ENCODE results near the gene IPO9. TPM values are rescaled to one million over a fixed set of nuclear protein-coding genes. Genes with fewer than 3 reads are reported as not detected.

IPO9 gene
- total RNA-seq, 1 experiment from 2014 or later: 80.6 TPM

- POLR2A ChIA-PET: no interaction called here
- H3K9me3 ChIP-seq (ENCODE audit: control insufficient read depth in 1 of 2, insufficient read depth in 1 of 2, low read depth in 1 of 2, low read length in 2 of 2): no peaks in the 10 kb centered on the region
- no peak overlapping the region for H3K4me2 ChIP-seq (ENCODE audit: low read length)
- no peaks in the 10 kb centered on the region for H3K9me2 ChIP-seq (ENCODE audit: insufficient read depth)
- ATAC-seq (no peak), DNase-seq (ENCODE audit: low read depth, low spot score) (no peak)
- RAD21 ChIA-PET (ENCODE audit: low non-redundant PET in 1 of 2, low total read pairs in 2 of 2, uncharacterized antibody in 2 of 2, unreplicated experiment in 2 of 2): no interaction called here
- no peaks in the 10 kb centered on the region for H3K79me2 ChIP-seq (ENCODE audit: insufficient read depth, low read length)
- no peak for TF ChIP-seq EZH2 (IDR thresholded peaks at IDR 0.05)
- TF ChIP-seq, protein P1, sequence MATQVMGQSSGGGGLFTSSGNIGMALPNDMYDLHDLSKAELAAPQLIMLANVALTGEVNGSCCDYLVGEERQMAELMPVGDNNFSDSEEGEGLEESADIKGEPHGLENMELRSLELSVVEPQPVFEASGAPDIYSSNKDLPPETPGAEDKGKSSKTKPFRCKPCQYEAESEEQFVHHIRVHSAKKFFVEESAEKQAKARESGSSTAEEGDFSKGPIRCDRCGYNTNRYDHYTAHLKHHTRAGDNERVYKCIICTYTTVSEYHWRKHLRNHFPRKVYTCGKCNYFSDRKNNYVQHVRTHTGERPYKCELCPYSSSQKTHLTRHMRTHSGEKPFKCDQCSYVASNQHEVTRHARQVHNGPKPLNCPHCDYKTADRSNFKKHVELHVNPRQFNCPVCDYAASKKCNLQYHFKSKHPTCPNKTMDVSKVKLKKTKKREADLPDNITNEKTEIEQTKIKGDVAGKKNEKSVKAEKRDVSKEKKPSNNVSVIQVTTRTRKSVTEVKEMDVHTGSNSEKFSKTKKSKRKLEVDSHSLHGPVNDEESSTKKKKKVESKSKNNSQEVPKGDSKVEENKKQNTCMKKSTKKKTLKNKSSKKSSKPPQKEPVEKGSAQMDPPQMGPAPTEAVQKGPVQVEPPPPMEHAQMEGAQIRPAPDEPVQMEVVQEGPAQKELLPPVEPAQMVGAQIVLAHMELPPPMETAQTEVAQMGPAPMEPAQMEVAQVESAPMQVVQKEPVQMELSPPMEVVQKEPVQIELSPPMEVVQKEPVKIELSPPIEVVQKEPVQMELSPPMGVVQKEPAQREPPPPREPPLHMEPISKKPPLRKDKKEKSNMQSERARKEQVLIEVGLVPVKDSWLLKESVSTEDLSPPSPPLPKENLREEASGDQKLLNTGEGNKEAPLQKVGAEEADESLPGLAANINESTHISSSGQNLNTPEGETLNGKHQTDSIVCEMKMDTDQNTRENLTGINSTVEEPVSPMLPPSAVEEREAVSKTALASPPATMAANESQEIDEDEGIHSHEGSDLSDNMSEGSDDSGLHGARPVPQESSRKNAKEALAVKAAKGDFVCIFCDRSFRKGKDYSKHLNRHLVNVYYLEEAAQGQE (IDR thresholded peaks at IDR 0.05; ENCODE audit: low read depth): no peak
- TF ChIP-seq ELF1 (IDR thresholded peaks at IDR 0.05; ENCODE audit: borderline replicate concordance, low read depth): no peak
- H3K27ac ChIP-seq (ENCODE audit: low read depth, low read length): no peak overlapping the region
- BruUV-seq (replicated peaks): no TSS peak
- no peak overlapping the region for H3K4me3 ChIP-seq (replicated peaks in 1 of 2; ENCODE audit: low read depth in 1 of 2, low read length in 2 of 2)
- intact Hi-C loops (cut with micrococcal nuclease): no loop called here
- no peaks in the 10 kb centered on the region for H4K20me1 ChIP-seq (ENCODE audit: insufficient read depth)
- H2AFZ ChIP-seq (ENCODE audit: low read depth, low read length, poor library complexity, severe bottlenecking): no peak overlapping the region
- H3K9ac ChIP-seq (ENCODE audit: low read length): no peak overlapping the region
- no peaks in the 10 kb centered on the region for H3K4me1 ChIP-seq (ENCODE audit: control insufficient read depth in 1 of 2, insufficient read depth in 2 of 2, low read length in 2 of 2)
- H3K27me3 ChIP-seq (ENCODE audit: insufficient read depth, low read length): no peaks in the 10 kb centered on the region
- CTCF ChIA-PET: interaction anchor here (0.8 kb wide), 1 partner anchor 166 kb away, joined by 3 read pairs; no protein-coding TSS in a partner anchor
- peaks cover 27 to 42% of the 10 kb centered on the region in 2 experiments for H3K36me3 ChIP-seq (ENCODE audit: control insufficient read depth in 1 of 2, insufficient read depth in 2 of 2, low read length in 2 of 2)
Measured at GRCh38 chr1:201816309-201816854, 12.6 kb upstream of the IPO9 start.

DNA sequence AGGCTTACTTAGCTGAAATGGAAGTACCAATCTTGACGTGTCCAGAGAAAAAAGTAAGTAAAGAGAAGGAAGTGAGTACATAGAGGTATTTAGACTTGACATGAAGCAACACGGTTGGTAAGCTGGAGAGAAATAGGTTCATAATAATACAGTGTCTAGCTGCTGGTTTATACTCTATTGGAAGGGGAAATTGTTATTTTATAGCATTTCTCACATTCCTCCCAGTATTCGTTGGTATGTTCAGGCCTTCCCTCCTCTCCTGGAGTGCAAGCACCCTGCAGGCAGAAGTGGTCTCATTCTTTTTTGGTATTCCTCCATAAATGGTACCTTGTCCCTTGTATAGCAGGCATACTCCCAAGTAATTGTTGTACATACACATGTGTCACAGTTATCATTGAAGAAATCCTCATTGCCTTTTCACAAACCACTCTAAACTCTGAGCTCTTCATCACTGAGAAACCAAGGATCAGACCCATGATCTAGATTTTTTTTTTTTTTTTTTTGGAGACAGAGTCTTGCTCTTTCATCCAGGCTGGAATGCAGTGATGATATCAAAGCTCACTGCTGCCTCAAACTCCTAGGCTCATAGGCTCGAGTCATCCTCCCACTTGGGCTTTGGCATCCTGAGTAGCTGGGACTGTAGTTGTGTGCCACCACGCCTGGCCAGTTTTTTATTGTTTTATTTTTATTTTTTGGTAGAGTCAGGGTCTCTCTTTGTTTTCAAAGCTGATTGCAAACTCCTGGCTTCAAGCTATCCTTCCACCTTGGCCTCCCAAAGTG, 9.8 kb upstream of the IPO9 start:
- ChIA-PET RAD21 (ENCODE audit: low non-redundant PET in 1 of 2, low total read pairs in 2 of 2, uncharacterized antibody in 2 of 2, unreplicated experiment in 2 of 2) (no interaction called here), POLR2A (no interaction called here)
- no peaks in the 10 kb centered on the region for H3K9me2 ChIP-seq (ENCODE audit: insufficient read depth)
- TF ChIP-seq, protein P2, sequence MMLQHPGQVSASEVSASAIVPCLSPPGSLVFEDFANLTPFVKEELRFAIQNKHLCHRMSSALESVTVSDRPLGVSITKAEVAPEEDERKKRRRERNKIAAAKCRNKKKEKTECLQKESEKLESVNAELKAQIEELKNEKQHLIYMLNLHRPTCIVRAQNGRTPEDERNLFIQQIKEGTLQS (IDR thresholded peaks at IDR 0.05): no peak
- no peak for TF ChIP-seq SIN3A (IDR thresholded peaks at IDR 0.05; ENCODE audit: low read depth)
- TF ChIP-seq SRF (IDR thresholded peaks at IDR 0.05; ENCODE audit: low read depth): no peak
- TF ChIP-seq RAD21 (IDR thresholded peaks at IDR 0.05; ENCODE audit: low read depth): no peak
- no peak for TF ChIP-seq EGR1 (IDR thresholded peaks at IDR 0.05; ENCODE audit: low read depth)
- no peak for TF ChIP-seq EZH2 (IDR thresholded peaks at IDR 0.05)
- TF ChIP-seq JUND (IDR thresholded peaks at IDR 0.05): no peak
- no peak for TF ChIP-seq SP1 (IDR thresholded peaks at IDR 0.05; ENCODE audit: low read depth)
- no peak for TF ChIP-seq TCF7L2 (IDR thresholded peaks at IDR 0.05; ENCODE audit: borderline replicate concordance, extremely low read depth, insufficient read depth, insufficient read length)
- no peak for TF ChIP-seq POLR2A (IDR thresholded peaks at IDR 0.05; ENCODE audit: borderline replicate concordance, extremely low read depth, insufficient read depth, insufficient read length)
- TF ChIP-seq ZFX (IDR thresholded peaks at IDR 0.05): no peak

More for the DNA sequence above, 9.8 kb upstream of the IPO9 start:
- intact Hi-C loops (cut with micrococcal nuclease): no loop called here
- Histone ChIP-seq H3K27me3 (ENCODE audit: insufficient read depth, low read length) (no peaks in the 10 kb centered on the region), H3K4me1 (ENCODE audit: control insufficient read depth in 1 of 2, insufficient read depth in 2 of 2, low read length in 2 of 2) (no peaks in the 10 kb centered on the region), H3K9ac (ENCODE audit: low read length) (no peak overlapping the region), H3K4me2 (ENCODE audit: low read length) (no peak overlapping the region), H3K79me2 (ENCODE audit: insufficient read depth, low read length) (no peaks in the 10 kb centered on the region), H3K36me3 (ENCODE audit: control insufficient read depth in 1 of 2, insufficient read depth in 2 of 2, low read length in 2 of 2) (peaks cover 18 to 42% of the 10 kb centered on the region in 2 experiments), H2AFZ (ENCODE audit: low read depth, low read length, poor library complexity, severe bottlenecking) (no peak overlapping the region), H3K4me3 (replicated peaks in 1 of 2; ENCODE audit: low read depth in 1 of 2, low read length in 2 of 2) (no peak overlapping the region), H3K9me3 (ENCODE audit: control insufficient read depth in 1 of 2, insufficient read depth in 1 of 2, low read depth in 1 of 2, low read length in 2 of 2) (no peaks in the 10 kb centered on the region), H4K20me1 (ENCODE audit: insufficient read depth) (no peaks in the 10 kb centered on the region), H3K27ac (ENCODE audit: low read depth, low read length) (no peak overlapping the region)
- no TSS peak for BruUV-seq (replicated peaks)
- ATAC-seq: no peak
- DNase-seq (ENCODE audit: low read depth, low spot score): no peak
- CTCF ChIA-PET: interaction anchor here (1.0 to 1.3 kb wide), 2 partner anchors 10 to 26 kb away, joined by 3 to 4 read pairs; partner anchors contain the start of gene IPO9
